ENCODE results near the gene IMPG1.

IMPG1 gene

DNA sequence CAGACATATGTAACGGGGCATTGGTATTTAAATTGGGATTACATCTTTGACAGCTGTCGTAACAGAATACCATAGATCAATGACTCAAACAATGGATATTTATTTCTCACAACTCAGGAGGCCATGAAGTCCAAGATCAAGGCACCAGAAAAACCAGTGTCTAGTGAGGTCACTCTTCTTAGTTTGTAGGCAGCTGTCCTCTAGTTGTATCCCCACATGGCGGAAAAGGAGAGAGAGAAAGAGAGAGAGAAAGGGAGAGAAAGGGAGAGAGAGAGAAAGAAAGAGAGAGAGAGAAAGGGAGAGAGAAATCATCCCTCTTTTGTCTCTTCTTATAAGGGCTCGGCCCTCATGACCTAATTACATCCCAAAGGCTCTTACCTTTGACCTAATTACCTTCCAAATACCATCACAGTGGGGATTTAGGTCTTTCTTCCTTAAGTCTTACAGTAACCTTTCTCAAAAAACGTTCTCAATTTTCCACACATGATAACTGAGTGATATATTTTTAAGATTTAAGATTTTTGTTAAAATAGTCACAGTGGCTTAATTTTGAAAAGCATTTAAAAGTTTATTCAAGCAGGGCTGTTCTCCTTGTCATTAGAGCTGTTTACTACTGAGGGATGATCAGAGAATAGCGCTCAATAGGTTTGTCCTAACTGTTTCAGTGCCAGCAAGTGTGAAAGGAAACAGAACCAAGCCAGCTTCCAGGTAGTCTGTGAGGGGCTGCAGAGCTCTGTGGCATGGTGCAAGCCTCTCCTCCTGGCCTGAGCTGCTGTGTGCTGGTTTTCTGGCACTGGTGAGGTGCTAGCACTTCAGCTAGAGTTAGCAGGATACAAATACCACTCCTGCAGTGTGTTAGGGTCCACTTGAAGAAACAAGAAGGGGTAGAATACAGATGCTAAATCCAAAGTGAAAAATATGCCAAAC is 79.0 kb downstream of the IMPG1 start:
- Histone ChIP-seq H3K27me3 (ENCODE audit: insufficient read depth, low read length) (no peaks in the 10 kb centered on the region), H3K4me1 (ENCODE audit: insufficient read depth, low read length) (no peaks in the 10 kb centered on the region), H3K36me3 (ENCODE audit: insufficient read depth, low read length) (no peaks in the 10 kb centered on the region)

DNA sequence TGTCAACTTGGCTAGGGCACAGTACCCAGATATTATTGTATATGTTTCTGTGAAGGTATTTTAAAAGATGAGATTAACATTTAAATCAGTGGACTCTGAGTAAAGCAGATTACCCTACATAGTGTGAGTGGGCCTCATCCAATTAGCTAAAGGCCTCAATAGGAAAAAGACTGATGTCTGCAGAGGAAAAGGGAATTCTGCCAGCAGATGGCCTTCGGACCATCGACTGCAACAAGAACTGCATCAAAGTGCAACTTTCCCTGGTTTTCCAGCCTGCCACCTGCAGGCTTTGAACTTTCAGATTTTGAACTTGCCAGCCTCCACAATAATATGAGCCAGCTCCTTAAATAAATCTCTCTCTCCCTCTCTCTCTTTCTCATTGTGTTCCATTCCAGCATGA is 80.5 kb downstream of the IMPG1 start:
- Histone ChIP-seq H3K27me3 (ENCODE audit: insufficient read depth, low read length) (no peaks in the 10 kb centered on the region), H3K9me3 (ENCODE audit: low read length) (no peaks in the 10 kb centered on the region), H2AFZ (ENCODE audit: low read depth, low read length) (no peak overlapping the region), H3K4me3 (ENCODE audit: low read length) (no peak overlapping the region), H3K4me1 (ENCODE audit: insufficient read depth, low read length) (no peaks in the 10 kb centered on the region), H3K36me3 (ENCODE audit: insufficient read depth, low read length) (no peaks in the 10 kb centered on the region)

More for the DNA sequence above, 79.0 kb downstream of the IMPG1 start:
- Histone ChIP-seq H3K4me3 (ENCODE audit: low read length) (no peak overlapping the region), H3K9me3 (ENCODE audit: low read length) (no peaks in the 10 kb centered on the region), H2AFZ (ENCODE audit: low read depth, low read length) (no peak overlapping the region)

DNA sequence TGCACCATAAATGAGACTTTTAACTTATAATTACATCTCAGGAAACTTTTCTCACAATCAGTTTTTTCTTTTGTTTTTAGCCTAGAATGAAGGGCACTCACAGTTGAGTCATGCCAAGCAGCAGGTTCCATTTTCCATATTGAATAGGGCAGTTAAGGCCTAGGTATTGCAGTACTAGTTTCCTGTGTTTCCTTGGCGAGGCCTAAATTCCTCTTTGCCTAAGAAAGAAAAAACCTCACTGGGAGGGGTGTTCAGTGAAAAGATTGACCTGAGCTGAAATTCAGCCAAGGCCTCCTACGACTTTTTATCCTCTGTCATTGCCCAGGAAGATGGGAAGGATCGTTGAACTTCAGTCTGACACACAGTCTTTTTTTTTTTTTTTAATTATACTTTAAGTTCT is 85.5 kb downstream of the IMPG1 start:
- Histone ChIP-seq H3K27me3 (ENCODE audit: insufficient read depth, low read length) (no peaks in the 10 kb centered on the region), H3K36me3 (ENCODE audit: insufficient read depth, low read length) (no peaks in the 10 kb centered on the region), H3K4me3 (ENCODE audit: low read length) (no peak overlapping the region), H3K4me1 (ENCODE audit: insufficient read depth, low read length) (no peaks in the 10 kb centered on the region), H3K9me3 (ENCODE audit: low read length) (no peaks in the 10 kb centered on the region), H2AFZ (ENCODE audit: low read depth, low read length) (no peak overlapping the region)

DNA sequence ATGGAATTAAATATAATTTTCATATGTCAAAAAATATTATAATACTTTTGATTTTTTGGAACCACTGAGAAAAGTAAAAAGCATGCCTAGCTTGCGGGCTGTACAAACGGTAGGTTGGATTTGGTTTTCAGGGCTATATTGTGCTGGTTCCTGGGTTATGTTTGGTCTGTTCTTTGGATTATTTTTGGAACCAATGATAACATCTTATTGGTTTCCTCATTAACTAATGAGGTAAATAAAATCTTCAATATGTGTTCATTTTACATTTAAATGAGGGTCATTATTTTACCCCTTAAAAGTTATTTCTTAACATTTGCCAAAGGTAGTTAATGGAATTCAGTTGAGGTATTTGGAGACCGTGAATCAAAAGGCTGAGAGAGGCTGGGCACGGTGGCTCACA is 96.6 kb downstream of the IMPG1 start:
- Histone ChIP-seq H3K27me3 (ENCODE audit: insufficient read depth, low read length) (no peaks in the 10 kb centered on the region), H3K9me3 (ENCODE audit: low read length) (no peaks in the 10 kb centered on the region), H2AFZ (ENCODE audit: low read depth, low read length) (no peak overlapping the region), H3K4me3 (ENCODE audit: low read length) (no peak overlapping the region), H3K36me3 (ENCODE audit: insufficient read depth, low read length) (no peaks in the 10 kb centered on the region), H3K4me1 (ENCODE audit: insufficient read depth, low read length) (no peaks in the 10 kb centered on the region)

DNA sequence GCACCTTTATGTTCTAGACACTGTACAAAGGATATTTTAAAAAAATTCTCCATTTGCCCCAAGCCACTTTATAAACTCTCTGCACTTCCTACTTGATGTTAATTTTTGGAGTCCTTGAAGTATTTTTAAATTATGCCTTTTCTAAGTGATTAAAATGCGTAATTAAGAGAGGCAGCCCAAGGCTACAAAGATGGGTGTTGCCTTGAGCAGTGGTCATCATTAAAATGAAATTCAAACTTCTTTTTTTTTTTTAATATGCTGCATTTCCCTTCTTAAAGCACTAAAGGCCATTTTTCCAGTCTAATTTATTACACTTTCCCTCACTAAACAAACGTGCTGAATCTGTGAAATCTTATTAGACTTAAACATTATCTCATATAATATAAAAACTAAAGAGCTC is 102.4 kb downstream of the IMPG1 start:
- H3K27me3 ChIP-seq (ENCODE audit: insufficient read depth, low read length) = no peaks in the 10 kb centered on the region
- no peaks in the 10 kb centered on the region for H3K4me1 ChIP-seq (ENCODE audit: insufficient read depth, low read length)
- no peak overlapping the region for H3K4me3 ChIP-seq (ENCODE audit: low read length)
- H3K9me3 ChIP-seq (ENCODE audit: low read length) = no peaks in the 10 kb centered on the region
- H3K36me3 ChIP-seq (ENCODE audit: insufficient read depth, low read length) = no peaks in the 10 kb centered on the region
- no peak overlapping the region for H2AFZ ChIP-seq (ENCODE audit: low read depth, low read length)

DNA sequence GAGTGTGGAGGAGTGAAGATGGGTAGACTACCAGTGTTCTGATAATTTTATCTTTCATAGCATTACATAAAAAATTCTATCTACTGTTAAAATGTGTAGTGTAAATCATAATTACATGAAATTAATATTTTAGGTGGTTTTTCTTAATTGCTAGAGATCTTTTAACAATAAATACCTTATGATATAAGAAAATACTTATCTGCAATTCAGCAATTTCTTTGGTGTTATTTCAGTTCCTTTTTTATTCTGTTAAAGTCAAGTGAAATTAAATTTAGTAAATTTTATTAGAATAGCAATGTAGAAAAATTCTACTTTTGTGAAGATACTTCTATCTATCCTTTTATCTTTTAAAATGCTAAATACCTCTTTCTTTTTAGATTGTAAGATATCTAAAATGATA is 104.3 kb downstream of the IMPG1 start:
- Histone ChIP-seq H3K9me3 (ENCODE audit: low read length) (no peaks in the 10 kb centered on the region), H3K4me3 (ENCODE audit: low read length) (no peak overlapping the region), H3K36me3 (ENCODE audit: insufficient read depth, low read length) (no peaks in the 10 kb centered on the region), H3K27me3 (ENCODE audit: insufficient read depth, low read length) (no peaks in the 10 kb centered on the region), H3K4me1 (ENCODE audit: insufficient read depth, low read length) (no peaks in the 10 kb centered on the region), H2AFZ (ENCODE audit: low read depth, low read length) (no peak overlapping the region)

DNA sequence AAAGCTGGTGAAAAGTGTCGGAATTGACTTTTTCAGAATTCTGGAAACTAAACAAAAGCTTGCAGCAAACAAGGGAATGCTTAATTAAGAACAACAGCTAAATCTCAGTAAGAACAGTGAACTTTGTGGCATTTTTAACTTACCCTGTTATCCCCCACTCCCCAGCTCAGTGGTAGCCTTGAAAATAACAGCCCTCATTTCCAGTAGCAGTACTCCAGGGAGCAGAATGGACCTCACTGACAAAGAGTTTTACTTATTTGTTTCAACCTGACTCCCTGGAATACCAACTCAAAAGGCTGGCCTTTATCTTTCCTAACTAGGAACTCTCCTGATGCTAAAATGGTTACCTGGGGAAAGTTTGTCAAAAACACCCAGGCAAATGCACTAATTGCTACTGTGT is 108.9 kb downstream of the IMPG1 start:
- H3K9me3 ChIP-seq (ENCODE audit: low read length) = no peaks in the 10 kb centered on the region
- H3K4me1 ChIP-seq (ENCODE audit: insufficient read depth, low read length) = peaks cover 6% of the 10 kb centered on the region
- no peak overlapping the region for H2AFZ ChIP-seq (ENCODE audit: low read depth, low read length)
- no peaks in the 10 kb centered on the region for H3K27me3 ChIP-seq (ENCODE audit: insufficient read depth, low read length)
- H3K4me3 ChIP-seq (ENCODE audit: low read length) = no peak overlapping the region
- H3K36me3 ChIP-seq (ENCODE audit: insufficient read depth, low read length) = no peaks in the 10 kb centered on the region

DNA sequence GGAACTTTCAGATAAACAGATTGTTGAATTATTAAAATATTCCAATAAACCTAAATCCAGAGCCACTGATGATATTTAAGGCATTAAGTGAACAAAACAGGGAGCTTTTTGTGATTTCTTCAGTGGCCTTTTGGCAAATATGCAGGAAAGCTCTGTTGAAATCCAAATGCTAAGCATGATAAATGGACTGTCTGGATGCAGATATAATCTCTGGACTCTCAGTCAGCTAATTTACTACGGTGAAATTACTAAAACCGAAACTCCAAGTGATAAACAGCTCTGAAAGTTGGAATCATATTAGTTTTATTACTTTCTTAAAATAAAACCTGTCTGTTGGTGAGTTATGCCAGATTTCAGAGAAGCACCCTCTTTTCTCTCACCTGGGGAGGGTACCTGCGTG is 120.3 kb downstream of the IMPG1 start:
- Histone ChIP-seq H3K4me3 (ENCODE audit: low read length) (no peak overlapping the region), H2AFZ (ENCODE audit: low read depth, low read length) (no peak overlapping the region), H3K27me3 (ENCODE audit: insufficient read depth, low read length) (no peaks in the 10 kb centered on the region), H3K9me3 (ENCODE audit: low read length) (no peaks in the 10 kb centered on the region), H3K36me3 (ENCODE audit: insufficient read depth, low read length) (no peaks in the 10 kb centered on the region), H3K4me1 (ENCODE audit: insufficient read depth, low read length) (no peaks in the 10 kb centered on the region)

DNA sequence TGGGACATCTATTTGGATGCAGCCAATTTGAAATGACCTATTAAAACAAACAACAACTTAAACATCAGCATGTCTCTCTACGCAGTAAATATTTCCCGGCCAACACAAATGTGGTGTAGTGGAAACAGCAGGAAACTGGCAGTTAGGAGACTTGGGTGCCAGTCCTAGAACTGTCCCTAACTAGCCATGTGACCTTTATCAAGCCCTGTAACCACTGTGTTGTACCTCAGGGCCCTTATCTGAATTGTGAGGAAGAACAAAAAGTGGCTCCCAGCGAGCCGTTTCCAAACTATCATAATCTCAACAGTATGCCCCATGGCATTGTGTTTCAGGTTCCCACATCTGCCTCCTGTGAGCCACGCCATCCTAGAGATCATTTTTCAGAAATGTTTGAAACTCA is 124.5 kb downstream of the IMPG1 start:
- H3K4me3 ChIP-seq (ENCODE audit: low read length) = no peak overlapping the region
- peaks cover 4% of the 10 kb centered on the region for H3K27me3 ChIP-seq (ENCODE audit: insufficient read depth, low read length)
- no peaks in the 10 kb centered on the region for H3K4me1 ChIP-seq (ENCODE audit: insufficient read depth, low read length)
- H2AFZ ChIP-seq (ENCODE audit: low read depth, low read length) = no peak overlapping the region
- H3K36me3 ChIP-seq (ENCODE audit: insufficient read depth, low read length) = no peaks in the 10 kb centered on the region
- H3K9me3 ChIP-seq (ENCODE audit: low read length) = no peaks in the 10 kb centered on the region

DNA sequence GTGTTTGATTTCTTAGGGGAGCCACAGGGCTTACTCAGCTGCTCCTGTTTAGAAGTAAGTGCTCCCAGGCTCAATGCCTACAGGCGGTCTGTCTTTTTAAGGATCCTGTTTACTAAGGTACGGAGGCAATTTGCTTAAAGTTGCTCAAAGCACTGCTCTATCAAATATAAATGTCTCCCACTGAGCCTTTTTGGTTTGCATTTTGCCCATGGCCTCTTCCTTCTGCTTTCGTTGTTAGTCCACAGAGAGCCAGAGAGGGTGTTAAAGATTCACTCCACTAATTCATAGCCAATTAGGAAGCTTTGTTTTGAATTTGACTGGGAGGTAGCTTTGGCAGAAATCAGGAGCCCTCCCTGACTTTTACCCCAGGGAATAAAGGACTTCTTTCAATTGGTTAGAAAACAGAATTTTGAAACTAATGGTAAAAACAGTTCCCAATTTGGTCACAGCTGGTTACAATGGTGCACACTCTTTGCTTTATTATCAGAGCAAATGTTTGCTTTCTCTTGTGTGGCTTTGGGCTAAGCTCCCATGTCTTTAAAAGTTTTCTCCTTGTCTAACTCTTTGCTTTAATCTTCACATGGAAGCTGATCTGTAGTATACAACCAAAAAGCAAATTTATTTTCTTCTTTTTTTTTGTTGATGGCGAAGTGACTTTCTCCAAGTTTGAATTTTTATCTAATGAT is 126.2 kb downstream of the IMPG1 start:
- Histone ChIP-seq H3K9me3 (ENCODE audit: low read length) (no peaks in the 10 kb centered on the region), H2AFZ (ENCODE audit: low read depth, low read length) (no peak overlapping the region), H3K4me1 (ENCODE audit: insufficient read depth, low read length) (no peaks in the 10 kb centered on the region), H3K27me3 (ENCODE audit: insufficient read depth, low read length) (peaks cover 5% of the 10 kb centered on the region), H3K4me3 (ENCODE audit: low read length) (no peak overlapping the region), H3K36me3 (ENCODE audit: insufficient read depth, low read length) (no peaks in the 10 kb centered on the region)

DNA sequence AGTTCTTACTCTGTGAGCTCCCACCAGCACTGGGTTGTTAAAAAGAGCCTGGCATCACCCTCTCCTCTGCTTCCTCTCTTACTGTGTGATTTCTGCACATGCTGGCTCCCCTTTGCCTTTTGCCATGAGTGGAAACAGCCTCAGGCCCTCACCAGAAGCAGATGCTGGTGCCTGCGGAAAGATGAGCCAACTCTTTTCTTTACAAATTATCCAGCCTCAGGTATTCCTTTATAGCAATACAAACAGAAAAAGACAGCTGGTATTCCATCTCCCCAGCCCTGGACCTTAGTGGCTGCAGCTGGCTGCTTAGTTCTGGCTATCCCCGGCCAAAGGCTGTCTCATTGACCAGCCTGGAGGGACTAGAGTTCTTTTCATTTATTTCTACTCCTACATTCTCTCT is 129.1 kb downstream of the IMPG1 start:
- Histone ChIP-seq H3K9me3 (ENCODE audit: low read length) (no peaks in the 10 kb centered on the region), H3K4me1 (ENCODE audit: insufficient read depth, low read length) (peaks cover 5% of the 10 kb centered on the region), H3K36me3 (ENCODE audit: insufficient read depth, low read length) (no peaks in the 10 kb centered on the region), H3K27me3 (ENCODE audit: insufficient read depth, low read length) (peaks cover 5% of the 10 kb centered on the region), H3K4me3 (ENCODE audit: low read length) (no peak overlapping the region), H2AFZ (ENCODE audit: low read depth, low read length) (no peak overlapping the region)

DNA sequence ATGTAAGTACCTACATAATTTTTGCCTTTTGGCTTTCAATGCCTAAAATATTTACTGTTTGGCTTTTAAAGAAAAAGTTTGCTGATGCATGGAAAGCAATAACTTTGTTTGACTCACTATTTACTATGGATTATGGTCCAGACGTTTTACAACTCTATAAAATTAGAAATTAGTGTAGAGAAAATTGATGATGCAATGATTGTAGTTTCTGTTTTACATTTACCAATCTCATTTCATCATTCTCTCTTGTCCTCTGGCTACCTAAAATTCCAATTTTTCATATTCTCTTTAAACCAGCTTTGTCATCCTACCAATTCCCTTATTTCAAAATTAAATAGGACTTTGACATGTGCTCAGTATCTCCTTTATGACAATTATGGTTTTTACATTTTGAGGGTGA is 131.0 kb downstream of the IMPG1 start:
- H3K4me1 ChIP-seq (ENCODE audit: insufficient read depth, low read length) = peaks cover 15% of the 10 kb centered on the region
- no peaks in the 10 kb centered on the region for H3K36me3 ChIP-seq (ENCODE audit: insufficient read depth, low read length)
- H3K9me3 ChIP-seq (ENCODE audit: low read length) = no peaks in the 10 kb centered on the region
- H3K4me3 ChIP-seq (ENCODE audit: low read length) = no peak overlapping the region
- H2AFZ ChIP-seq (ENCODE audit: low read depth, low read length) = no peak overlapping the region
- peaks cover 5% of the 10 kb centered on the region for H3K27me3 ChIP-seq (ENCODE audit: insufficient read depth, low read length)

DNA sequence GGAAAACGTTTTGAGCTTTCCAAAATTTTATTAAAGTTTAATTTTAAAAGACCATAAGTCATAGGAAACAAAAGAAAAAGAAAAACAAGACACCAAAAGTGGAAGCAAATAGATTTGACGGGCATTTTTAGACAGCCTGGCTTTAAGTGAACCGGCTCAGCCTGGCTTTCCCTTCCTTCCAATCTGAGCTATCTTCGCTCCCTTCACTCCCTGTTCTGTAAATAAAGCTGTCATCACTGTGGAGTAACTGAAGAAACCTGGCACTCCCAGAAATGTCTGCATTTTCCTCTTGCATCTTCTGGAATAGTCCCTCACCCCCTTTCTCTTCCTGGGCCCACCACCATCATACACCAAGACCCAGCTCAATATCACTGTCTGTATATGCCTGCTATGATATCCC is 131.9 kb downstream of the IMPG1 start:
- Histone ChIP-seq H3K4me3 (ENCODE audit: low read length) (no peak overlapping the region), H3K9me3 (ENCODE audit: low read length) (no peaks in the 10 kb centered on the region), H3K4me1 (ENCODE audit: insufficient read depth, low read length) (peaks cover 24% of the 10 kb centered on the region), H2AFZ (ENCODE audit: low read depth, low read length) (no peak overlapping the region), H3K36me3 (ENCODE audit: insufficient read depth, low read length) (no peaks in the 10 kb centered on the region), H3K27me3 (ENCODE audit: insufficient read depth, low read length) (peaks cover 5% of the 10 kb centered on the region)

Measured in neuron (in vitro differentiated cells).